Left ventricle myocardium inferior (tissue), 1 donor: ENCODE data around the gene RYK. TPM values are rescaled to one million over a fixed set of nuclear protein-coding genes. Genes with fewer than 3 reads are reported as not detected.

Experiments used
- DNase-seq: peaks from one replicate; pipeline ENCODE4 v3.0.0-alpha.2; 2020
- H3K27ac ChIP-seq: fragments of 200-600 bp; replicated peaks from 2 replicates; pipeline ENCODE4 v1.8.0; 2021
- H3K27me3 ChIP-seq: fragments of 200-600 bp; 2 replicates; pipeline ENCODE4 v1.8.0; 2021; ENCODE audit warnings: low read depth
- H3K36me3 ChIP-seq: fragments of 200-600 bp; 2 replicates; pipeline ENCODE4 v1.8.0; 2021
- H3K4me1 ChIP-seq: fragments of 200-600 bp; 2 replicates; pipeline ENCODE4 v1.8.0; 2021
- H3K4me3 ChIP-seq: fragments of 200-600 bp; 2 replicates; pipeline ENCODE4 v1.8.0; 2021; ENCODE audit warnings: mild to moderate bottlenecking, moderate library complexity
- H3K9me3 ChIP-seq: fragments of 200-600 bp; replicated peaks from 2 replicates; pipeline ENCODE4 v1.8.0; 2021
- intact Hi-C: fragments of 100-400 bp; cut with micrococcal nuclease; formaldehyde crosslinking; loops from one replicate; pipeline ENCODE4 v1.11.0; 2022
- total RNA-seq: library from RNA; stranded (reverse); fragmentation: NEBNext Ultra II Directional; extraction: Animal tissue kit (Norgen Biotek cat#: 25700); gene quantifications from one replicate; pipeline ENCODE4 v1.2.1, GENCODE V29; 2021
- TF ChIP-seq, protein P1 (sequence below): fragments of 200-600 bp; IDR thresholded peaks from 2 replicates; pipeline ENCODE4 v1.8.0; 2021; ENCODE audit warnings: antibody characterized with exemption, mild to moderate bottlenecking, borderline replicate concordance
- donor health status: DM: no; HTN: yes; CAD: no; lungs with severe emphysema.

RYK gene
- total RNA-seq, 1 donor from 2014 or later: 32.3 TPM

- peaks cover 33% of the 10 kb centered on the region for H3K36me3 ChIP-seq
- TF ChIP-seq, protein P1, sequence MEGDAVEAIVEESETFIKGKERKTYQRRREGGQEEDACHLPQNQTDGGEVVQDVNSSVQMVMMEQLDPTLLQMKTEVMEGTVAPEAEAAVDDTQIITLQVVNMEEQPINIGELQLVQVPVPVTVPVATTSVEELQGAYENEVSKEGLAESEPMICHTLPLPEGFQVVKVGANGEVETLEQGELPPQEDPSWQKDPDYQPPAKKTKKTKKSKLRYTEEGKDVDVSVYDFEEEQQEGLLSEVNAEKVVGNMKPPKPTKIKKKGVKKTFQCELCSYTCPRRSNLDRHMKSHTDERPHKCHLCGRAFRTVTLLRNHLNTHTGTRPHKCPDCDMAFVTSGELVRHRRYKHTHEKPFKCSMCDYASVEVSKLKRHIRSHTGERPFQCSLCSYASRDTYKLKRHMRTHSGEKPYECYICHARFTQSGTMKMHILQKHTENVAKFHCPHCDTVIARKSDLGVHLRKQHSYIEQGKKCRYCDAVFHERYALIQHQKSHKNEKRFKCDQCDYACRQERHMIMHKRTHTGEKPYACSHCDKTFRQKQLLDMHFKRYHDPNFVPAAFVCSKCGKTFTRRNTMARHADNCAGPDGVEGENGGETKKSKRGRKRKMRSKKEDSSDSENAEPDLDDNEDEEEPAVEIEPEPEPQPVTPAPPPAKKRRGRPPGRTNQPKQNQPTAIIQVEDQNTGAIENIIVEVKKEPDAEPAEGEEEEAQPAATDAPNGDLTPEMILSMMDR: no peak
These were observed 60.8 kb downstream of the RYK start for GRCh38 chr3:134189849-134190248.

DNA sequence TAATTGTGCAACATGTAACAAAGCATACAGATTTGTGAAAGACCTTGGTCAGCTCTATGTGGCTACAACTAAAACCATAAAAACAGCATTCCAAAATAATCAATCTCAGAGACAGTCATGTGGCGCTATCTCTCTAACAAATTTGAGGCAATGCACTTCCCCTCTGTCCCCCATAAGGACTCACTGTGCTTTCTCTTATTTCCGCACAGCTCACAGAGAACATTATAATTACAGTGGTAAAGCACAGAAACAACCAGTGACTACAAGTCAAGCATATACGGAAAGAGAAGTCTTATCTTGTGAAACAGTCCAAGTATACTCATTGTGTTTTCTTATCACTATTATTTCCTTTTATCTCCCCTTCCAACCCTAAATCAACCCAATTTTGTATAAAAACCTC, 64.3 kb downstream of the RYK start:
- H3K36me3 ChIP-seq: peaks cover 48% of the 10 kb centered on the region

More at GRCh38 chr3:134189849-134190248, 60.8 kb downstream of the RYK start:
- intact Hi-C loops: loop anchor here (10.0 kb wide), 1 partner anchor 285 kb away; no protein-coding TSS in a partner anchor
- H3K9me3 ChIP-seq: no peaks in the 10 kb centered on the region
- H3K27me3 ChIP-seq: no peaks in the 10 kb centered on the region
- H3K4me3 ChIP-seq: no peak overlapping the region
- H3K27ac ChIP-seq: no peak overlapping the region
- H3K4me1 ChIP-seq: no peaks in the 10 kb centered on the region
- no peak for DNase-seq

DNA sequence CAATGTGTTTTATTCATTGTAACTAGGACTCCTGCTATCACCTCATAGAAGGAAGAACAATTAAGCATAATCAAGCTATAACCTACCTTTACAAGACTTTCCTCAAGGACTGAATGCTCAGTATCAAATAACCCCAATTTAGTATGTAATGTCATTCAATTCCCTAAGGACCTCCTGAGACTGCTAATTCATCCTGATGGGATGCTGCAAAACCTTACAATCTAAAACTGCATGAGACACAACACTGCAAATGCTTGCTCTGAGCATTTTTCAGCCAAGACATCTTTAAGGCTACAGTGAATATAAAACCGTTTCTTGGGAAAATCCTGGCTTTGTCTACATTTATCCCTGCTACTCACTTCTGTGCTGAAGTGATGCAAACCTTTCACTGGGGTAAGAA, 69.9 kb downstream of the RYK start:
- Histone ChIP-seq H3K27me3 (no peaks in the 10 kb centered on the region), H3K4me1 (no peaks in the 10 kb centered on the region), H3K9me3 (no peaks in the 10 kb centered on the region), H3K27ac (no peak overlapping the region), H3K36me3 (peaks cover 42% of the 10 kb centered on the region), H3K4me3 (no peak overlapping the region)
- intact Hi-C loops: no loop called here
- DNase-seq: no peak
- TF ChIP-seq, protein P1: no peak

More for the DNA sequence above, 64.3 kb downstream of the RYK start:
- Histone ChIP-seq H3K9me3 (no peaks in the 10 kb centered on the region), H3K27ac (no peak overlapping the region), H3K4me3 (no peak overlapping the region), H3K4me1 (no peaks in the 10 kb centered on the region), H3K27me3 (no peaks in the 10 kb centered on the region)
- intact Hi-C loops: no loop called here
- TF ChIP-seq, protein P1: no peak
- no peak for DNase-seq

- no peaks in the 10 kb centered on the region for H3K4me1 ChIP-seq
- TF ChIP-seq, protein P1: no peak
- intact Hi-C loops: no loop called here
- no peaks in the 10 kb centered on the region for H3K9me3 ChIP-seq
- no peak for DNase-seq
- no peaks in the 10 kb centered on the region for H3K27me3 ChIP-seq
- H3K27ac ChIP-seq: no peak overlapping the region
- H3K36me3 ChIP-seq: peaks cover 50% of the 10 kb centered on the region
- H3K4me3 ChIP-seq: no peak overlapping the region
These were observed 71.2 kb downstream of the RYK start for GRCh38 chr3:134179508-134179907.

GRCh38 chr3:134163096-134163495, 87.6 kb downstream of the RYK start:
- peaks cover 54% of the 10 kb centered on the region for H3K36me3 ChIP-seq
- intact Hi-C loops: no loop called here
- peaks cover 7% of the 10 kb centered on the region for H3K9me3 ChIP-seq
- H3K27ac ChIP-seq: no peak overlapping the region
- H3K4me3 ChIP-seq: no peak overlapping the region
- no peaks in the 10 kb centered on the region for H3K27me3 ChIP-seq
- no peaks in the 10 kb centered on the region for H3K4me1 ChIP-seq
- DNase-seq: no peak
- TF ChIP-seq, protein P1: no peak
